Measurements from ENCODE around the gene CDKN2AIP. TPM values are rescaled to one million over a fixed set of nuclear protein-coding genes. Genes with fewer than 3 reads are reported as not detected.

CDKN2AIP gene
- total RNA-seq, 1 experiment from 2014 or later: 24.0 TPM

DNA sequence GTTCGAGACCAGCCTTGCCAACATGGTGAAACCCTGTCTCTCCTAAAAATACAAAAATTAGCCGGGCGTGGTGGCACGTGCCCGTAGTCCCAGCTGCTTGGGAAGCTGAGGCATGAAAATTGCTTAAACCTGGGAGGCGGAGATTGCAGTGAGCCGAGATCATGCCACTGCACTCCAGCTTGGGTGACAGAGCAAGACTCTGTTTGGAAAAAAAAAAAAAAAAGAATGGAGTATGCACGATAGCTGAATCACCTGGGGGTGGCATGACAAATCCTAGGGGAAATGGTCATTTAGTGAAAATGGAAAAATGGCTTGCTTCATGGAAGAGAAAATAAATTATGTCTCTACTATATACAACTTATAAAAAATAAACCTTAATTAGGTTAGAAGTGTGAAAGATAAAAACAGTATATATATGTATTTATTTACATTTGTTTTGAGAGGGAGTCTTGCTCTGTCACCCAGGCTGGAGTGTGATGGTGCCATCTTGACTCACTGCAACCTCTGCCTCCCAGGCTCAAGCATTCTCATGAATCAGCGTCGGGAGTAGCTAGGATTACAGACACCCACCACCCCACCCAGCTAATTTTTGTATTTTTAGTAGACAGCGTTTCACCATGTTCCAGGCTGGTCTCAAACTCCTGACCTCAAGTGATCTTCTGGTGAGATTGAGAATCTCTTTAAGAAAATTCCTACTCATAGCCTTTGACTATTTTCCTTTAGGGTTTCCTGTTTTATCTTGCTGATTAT is 41.1 kb downstream of the CDKN2AIP start:
- no peak overlapping the region for H3K9ac ChIP-seq (ENCODE audit: extremely low read depth, insufficient read length, low read length)
- WGBS (ENCODE audit: extremely low coverage, insufficient read length, low lambda C conversion rate): no CpG with 5 or more reads among the region's 11 CpGs
- no peaks in the 10 kb centered on the region for H3K27me3 Mint-ChIP-seq (ENCODE audit: low read depth)

More for the DNA sequence above, 41.1 kb downstream of the CDKN2AIP start:
- Histone ChIP-seq H3K4me1 (ENCODE audit: insufficient read depth, low read length) (no peaks in the 10 kb centered on the region), H3K56ac (ENCODE audit: insufficient read length, low read depth, low read length) (no peak overlapping the region), H4K8ac (replicated peaks; ENCODE audit: insufficient read length, low read depth, low read length) (no peak overlapping the region), H3K14ac (ENCODE audit: insufficient read depth, low read length) (no peak overlapping the region), H3K79me1 (ENCODE audit: insufficient read depth, low read depth, low read length, poor library complexity, severe bottlenecking) (no peaks in the 10 kb centered on the region), H2BK15ac (ENCODE audit: low read depth, low read length) (no peak overlapping the region), H4K20me1 (ENCODE audit: control insufficient read depth, insufficient read depth, insufficient read length) (no peaks in the 10 kb centered on the region), H3K23me2 (ENCODE audit: insufficient read length, low read depth, low read length, poor library complexity, severe bottlenecking) (no peaks in the 10 kb centered on the region), H2BK20ac (ENCODE audit: low read depth, low read length, poor library complexity, severe bottlenecking) (no peak overlapping the region), H2AK5ac (ENCODE audit: insufficient read length, low read length) (no peak overlapping the region), H3K18ac (ENCODE audit: insufficient read length, low read depth, low read length) (no peak overlapping the region), H2BK5ac (ENCODE audit: insufficient read length, low read length) (no peak overlapping the region), H3K4ac (ENCODE audit: low read depth, low read length) (no peak overlapping the region), H3K79me2 (ENCODE audit: insufficient read depth, low read length) (no peaks in the 10 kb centered on the region), H3K27me3 (ENCODE audit: insufficient read depth, low read length) (no peaks in the 10 kb centered on the region), H3K23ac (ENCODE audit: insufficient read length, low read depth, low read length) (no peak overlapping the region), H2BK12ac (ENCODE audit: insufficient read length, low read depth, low read length) (no peak overlapping the region), H2AFZ (ENCODE audit: low read length) (no peak overlapping the region), H4K91ac (ENCODE audit: insufficient read length, low read depth, low read length) (no peak overlapping the region), H3K9me3 (ENCODE audit: control insufficient read depth, low read depth, low read length) (no peaks in the 10 kb centered on the region), H3K27ac (ENCODE audit: insufficient read length, low read depth, low read length) (no peak overlapping the region), H2BK120ac (ENCODE audit: low read depth, low read length, poor library complexity, severe bottlenecking) (no peak overlapping the region), H3K4me2 (ENCODE audit: insufficient read depth, insufficient read length, low read length) (no peak overlapping the region), H4K5ac (ENCODE audit: insufficient read length, low read depth, low read length) (no peak overlapping the region), H3T11ph (ENCODE audit: low read length) (no peak overlapping the region)
- DNase-seq: no peak
- H3K4me3 Mint-ChIP-seq: no peak overlapping the region
- H3K9me3 Mint-ChIP-seq: peaks cover 0 to 8% of the 10 kb centered on the region in 2 experiments; a peak in 3 of 5 replicates
- H3K36me3 Mint-ChIP-seq (ENCODE audit: insufficient read depth in 1 of 3, low read depth in 3 of 3): peaks cover 0 to 21% (median 9%) of the 10 kb centered on the region in 3 experiments; a peak in 5 of 7 replicates
- no peaks in the 10 kb centered on the region for H3K4me1 Mint-ChIP-seq
- no peak overlapping the region for H3K27ac Mint-ChIP-seq
- TF ChIP-seq, protein P1, sequence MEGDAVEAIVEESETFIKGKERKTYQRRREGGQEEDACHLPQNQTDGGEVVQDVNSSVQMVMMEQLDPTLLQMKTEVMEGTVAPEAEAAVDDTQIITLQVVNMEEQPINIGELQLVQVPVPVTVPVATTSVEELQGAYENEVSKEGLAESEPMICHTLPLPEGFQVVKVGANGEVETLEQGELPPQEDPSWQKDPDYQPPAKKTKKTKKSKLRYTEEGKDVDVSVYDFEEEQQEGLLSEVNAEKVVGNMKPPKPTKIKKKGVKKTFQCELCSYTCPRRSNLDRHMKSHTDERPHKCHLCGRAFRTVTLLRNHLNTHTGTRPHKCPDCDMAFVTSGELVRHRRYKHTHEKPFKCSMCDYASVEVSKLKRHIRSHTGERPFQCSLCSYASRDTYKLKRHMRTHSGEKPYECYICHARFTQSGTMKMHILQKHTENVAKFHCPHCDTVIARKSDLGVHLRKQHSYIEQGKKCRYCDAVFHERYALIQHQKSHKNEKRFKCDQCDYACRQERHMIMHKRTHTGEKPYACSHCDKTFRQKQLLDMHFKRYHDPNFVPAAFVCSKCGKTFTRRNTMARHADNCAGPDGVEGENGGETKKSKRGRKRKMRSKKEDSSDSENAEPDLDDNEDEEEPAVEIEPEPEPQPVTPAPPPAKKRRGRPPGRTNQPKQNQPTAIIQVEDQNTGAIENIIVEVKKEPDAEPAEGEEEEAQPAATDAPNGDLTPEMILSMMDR (conservative IDR thresholded peaks at IDR 0.05): no peak

Measured in H9 (cell line).